NCI-H69 (cell line): ENCODE results near the gene AATK.
"Not testable (repeated sequence)": the region's sequence is repeated elsewhere in the genome, so short reads cannot be mapped to it uniquely, and the experiment has no call there.

Experiments used
- DNase-seq: peaks from one replicate; lab custom pipeline; 2025; lab: John Stamatoyannopoulos, UW

The AATK gene

GRCh38 chr17:81092518-81093095 lies 73.4 kb downstream of the AATK start:
- no peak for DNase-seq

GRCh38 chr17:81091774-81092517 lies 74.1 kb downstream of the AATK start:
- DNase-seq, result peak; percentile 28

- DNase-seq, result no peak
Observed at GRCh38 chr17:81091154-81091553, 74.9 kb downstream of the AATK start.

- DNase-seq, result peak; percentile 82
Observed at GRCh38 chr17:81090361-81091136, 75.5 kb downstream of the AATK start.

- no peak for DNase-seq
Observed at GRCh38 chr17:81086789-81087551, 79.1 kb downstream of the AATK start.

- DNase-seq, result no peak
Observed at GRCh38 chr17:81085420-81085911, 80.6 kb downstream of the AATK start.

GRCh38 chr17:81084680-81085419 lies 81.2 kb downstream of the AATK start:
- no peak for DNase-seq

GRCh38 chr17:81083125-81083765 lies 82.8 kb downstream of the AATK start:
- DNase-seq, result no peak

- DNase-seq, result no peak
Observed at GRCh38 chr17:81082177-81083073, 83.6 kb downstream of the AATK start.

- DNase-seq, result no peak
Observed at GRCh38 chr17:81081222-81082176, 84.5 kb downstream of the AATK start.

GRCh38 chr17:81080019-81080418 lies 86.0 kb downstream of the AATK start:
- peak; percentile 39 for DNase-seq

- DNase-seq, result not testable (repeated sequence)
Observed at GRCh38 chr17:81078026-81078913, 87.8 kb downstream of the AATK start.

GRCh38 chr17:81076141-81076679 lies 89.8 kb downstream of the AATK start:
- DNase-seq, result peak; percentile 98

- DNase-seq, result no peak
Observed at GRCh38 chr17:81075307-81075706, 90.7 kb downstream of the AATK start.

- peak; percentile 61 for DNase-seq
Observed at GRCh38 chr17:81074875-81075274, 91.1 kb downstream of the AATK start.

- DNase-seq, result no peak
Observed at GRCh38 chr17:81073967-81074839, 91.8 kb downstream of the AATK start.
